ENCODE results near the gene NPB. TPM values are rescaled to one million over a fixed set of nuclear protein-coding genes. Genes with fewer than 3 reads are reported as not detected.

The NPB gene
- total and polyA plus RNA-seq, 2 donors = 1.7 to 3.5 TPM

GRCh38 chr17:81909231-81909630 lies 7.2 kb downstream of the NPB start:
- WGBS = 91% methylated on average over 12 of the region's 12 CpGs
- no peak overlapping the region for H3K4me3 ChIP-seq (ENCODE audit: low read length in 2 of 2)
- H3K4me1 ChIP-seq (ENCODE audit: control insufficient read depth in 2 of 2, insufficient read depth in 2 of 2, low read length in 2 of 2) = peaks cover 11 to 19% of the 10 kb centered on the region in 2 donors
- DNase-seq (ENCODE audit: low read depth in 6 of 9, low spot score in 9 of 9) = no peak
- H3K9me3 ChIP-seq (ENCODE audit: control insufficient read depth in 2 of 2, insufficient read depth in 1 of 2, low read length in 1 of 2) = peaks cover 0 to 4% of the 10 kb centered on the region in 2 donors
- H3K36me3 ChIP-seq (ENCODE audit: control insufficient read depth in 2 of 2, insufficient read depth in 2 of 2, low read length in 1 of 2) = peaks cover 52 to 54% of the 10 kb centered on the region in 2 donors
- H3K27me3 ChIP-seq (ENCODE audit: control insufficient read depth in 2 of 2, insufficient read depth in 1 of 2, low read length in 1 of 2) = peaks cover 0 to 9% of the 10 kb centered on the region in 2 donors
- H3K27ac ChIP-seq (ENCODE audit: low read depth in 1 of 2, low read length in 1 of 2) = no peak overlapping the region

GRCh38 chr17:81909966-81910839 lies 8.2 kb downstream of the NPB start:
- peaks cover 52 to 59% of the 10 kb centered on the region in 2 donors for H3K36me3 ChIP-seq (ENCODE audit: control insufficient read depth in 2 of 2, insufficient read depth in 2 of 2, low read length in 1 of 2)
- H3K27me3 ChIP-seq (ENCODE audit: control insufficient read depth in 2 of 2, insufficient read depth in 1 of 2, low read length in 1 of 2) = peaks cover 0 to 9% of the 10 kb centered on the region in 2 donors
- no peak overlapping the region for H3K27ac ChIP-seq (ENCODE audit: low read depth in 1 of 2, low read length in 1 of 2)
- H3K4me3 ChIP-seq (ENCODE audit: low read length in 2 of 2) = peak overlapping the region; percentile 62 to 72
- 52% methylated on average over 23 of the region's 23 CpGs for WGBS
- no peak for DNase-seq (ENCODE audit: low read depth in 6 of 9, low spot score in 9 of 9)
- H3K4me1 ChIP-seq (ENCODE audit: control insufficient read depth in 2 of 2, insufficient read depth in 2 of 2, low read length in 2 of 2) = peaks cover 11 to 19% of the 10 kb centered on the region in 2 donors
- peaks cover 0 to 4% of the 10 kb centered on the region in 2 donors for H3K9me3 ChIP-seq (ENCODE audit: control insufficient read depth in 2 of 2, insufficient read depth in 1 of 2, low read length in 1 of 2)

DNA sequence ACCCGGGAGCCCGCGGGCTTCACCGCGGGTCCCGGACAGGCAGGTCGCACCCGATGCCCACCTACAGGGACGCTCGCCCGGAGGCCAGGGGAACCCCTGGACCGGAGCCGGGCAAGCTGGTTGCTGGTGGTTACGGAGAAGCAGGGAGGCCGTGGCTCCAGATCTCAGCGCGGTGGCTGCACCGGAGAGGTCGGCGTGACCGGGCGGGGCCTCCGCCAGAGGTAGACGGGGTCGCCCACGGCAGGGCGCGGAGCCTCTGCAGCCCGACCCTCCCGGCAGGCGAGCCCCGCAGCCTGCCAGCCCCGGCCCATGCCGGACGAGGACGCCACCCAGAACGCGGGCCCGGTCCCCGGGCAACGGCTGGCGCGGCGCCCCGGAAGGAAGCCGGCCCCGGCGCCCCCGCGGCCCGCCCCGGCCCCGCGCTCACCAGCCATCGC lies 8.8 kb downstream of the NPB start:
- Histone ChIP-seq H3K27me3 (ENCODE audit: control insufficient read depth in 2 of 2, insufficient read depth in 1 of 2, low read length in 1 of 2) (peaks cover 0 to 9% of the 10 kb centered on the region in 2 donors), H3K9me3 (ENCODE audit: control insufficient read depth in 2 of 2, insufficient read depth in 1 of 2, low read length in 1 of 2) (peaks cover 0 to 4% of the 10 kb centered on the region in 2 donors), H3K4me3 (ENCODE audit: low read length in 2 of 2) (peak overlapping the region; percentile 62 to 72), H3K4me1 (ENCODE audit: control insufficient read depth in 2 of 2, insufficient read depth in 2 of 2, low read length in 2 of 2) (peaks cover 11 to 19% of the 10 kb centered on the region in 2 donors), H3K36me3 (ENCODE audit: control insufficient read depth in 2 of 2, insufficient read depth in 2 of 2, low read length in 1 of 2) (peaks cover 54 to 60% of the 10 kb centered on the region in 2 donors), H3K27ac (ENCODE audit: low read depth in 1 of 2, low read length in 1 of 2) (no peak overlapping the region)
- WGBS = 1% methylated on average over 55 of the region's 55 CpGs
- no peak for DNase-seq (ENCODE audit: low read depth in 6 of 9, low spot score in 9 of 9)

DNA sequence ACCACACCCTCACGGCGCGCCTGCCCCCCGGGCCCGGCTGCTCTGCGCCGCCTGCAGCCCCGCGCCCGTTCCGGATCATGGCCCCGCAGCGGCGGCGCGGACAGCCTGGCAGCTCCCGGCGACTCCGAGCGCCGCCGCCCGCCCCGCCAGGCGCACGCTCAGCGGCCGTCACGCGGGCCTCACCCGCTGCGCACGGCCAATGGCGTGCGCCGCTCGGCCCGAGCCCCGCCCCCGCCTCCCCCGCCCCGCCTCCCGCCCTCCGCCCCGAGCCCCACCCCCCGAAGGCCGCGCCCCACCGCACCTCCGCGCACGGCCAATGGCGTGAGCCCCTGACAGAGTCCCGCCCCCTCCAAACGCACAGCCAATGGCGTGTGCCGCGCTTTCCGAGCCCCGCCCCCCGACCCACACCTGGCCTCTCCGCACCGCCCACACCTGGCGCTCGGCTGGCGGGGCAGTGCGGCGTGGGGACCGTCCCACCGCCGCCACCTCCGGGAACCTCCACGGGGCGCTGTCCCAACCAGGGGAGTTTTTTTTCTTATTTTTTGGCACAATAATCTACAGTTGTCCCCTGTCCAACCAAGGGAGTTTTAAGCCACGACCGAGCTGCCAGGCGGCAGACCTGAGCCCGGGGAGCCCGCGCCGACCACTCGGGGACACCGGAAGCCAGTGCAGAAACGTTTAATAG lies 9.4 kb downstream of the NPB start, which contains the start of gene PCYT2:
Gene PCYT2, minus strand, starts transcription at position 123 of the 685 bp plus-strand sequence. Its CDS starts 44 bp downstream, at position 79.
- H3K27ac ChIP-seq (ENCODE audit: low read depth in 1 of 2, low read length in 1 of 2) = no peak within 1 kb of the TSS
- peaks cover 50 to 58% of the 10 kb centered on the region in 2 donors for H3K36me3 ChIP-seq (ENCODE audit: control insufficient read depth in 2 of 2, insufficient read depth in 2 of 2, low read length in 1 of 2)
- peaks cover 11 to 19% of the 10 kb centered on the region in 2 donors for H3K4me1 ChIP-seq (ENCODE audit: control insufficient read depth in 2 of 2, insufficient read depth in 2 of 2, low read length in 2 of 2)
- DNase-seq (ENCODE audit: low read depth in 6 of 9, low spot score in 9 of 9) = peak in 8 of 9 donors; percentile 65 to 91 (median 80)
- H3K4me3 ChIP-seq (ENCODE audit: low read length in 2 of 2) = peak within 1 kb of the TSS; percentile 62 to 72
- 7% methylated on average over 83 of the region's 84 CpGs for WGBS
- peaks cover 0 to 4% of the 10 kb centered on the region in 2 donors for H3K9me3 ChIP-seq (ENCODE audit: control insufficient read depth in 2 of 2, insufficient read depth in 1 of 2, low read length in 1 of 2)
- H3K27me3 ChIP-seq (ENCODE audit: control insufficient read depth in 2 of 2, insufficient read depth in 1 of 2, low read length in 1 of 2) = peaks cover 0 to 9% of the 10 kb centered on the region in 2 donors

DNA sequence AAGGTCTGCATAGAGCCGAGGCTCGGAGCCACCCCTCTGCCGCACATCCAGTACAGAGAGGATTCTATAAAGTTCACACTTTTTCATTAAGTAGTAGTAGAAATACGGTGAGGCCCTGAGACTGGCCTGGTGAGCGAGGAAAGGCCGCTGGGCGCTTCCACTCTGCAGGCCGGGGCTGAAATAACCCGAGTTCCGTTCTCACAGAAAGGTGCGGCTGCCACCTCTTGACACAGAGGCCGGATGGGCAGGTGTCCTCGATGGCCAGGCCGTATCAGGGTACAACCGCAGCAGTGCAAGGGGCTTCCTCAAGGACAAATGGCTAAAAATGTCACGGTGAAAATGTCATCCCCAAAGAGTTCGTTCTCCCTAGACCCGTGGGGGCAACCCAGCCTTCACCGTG lies 9.9 kb downstream of the NPB start:
- Histone ChIP-seq H3K4me3 (ENCODE audit: low read length in 2 of 2) (peak overlapping the region in 1 of 2 donors; percentile 72), H3K4me1 (ENCODE audit: control insufficient read depth in 2 of 2, insufficient read depth in 2 of 2, low read length in 2 of 2) (peaks cover 14 to 24% of the 10 kb centered on the region in 2 donors), H3K27me3 (ENCODE audit: control insufficient read depth in 2 of 2, insufficient read depth in 1 of 2, low read length in 1 of 2) (peaks cover 0 to 9% of the 10 kb centered on the region in 2 donors), H3K36me3 (ENCODE audit: control insufficient read depth in 2 of 2, insufficient read depth in 2 of 2, low read length in 1 of 2) (peaks cover 45 to 57% of the 10 kb centered on the region in 2 donors), H3K9me3 (ENCODE audit: control insufficient read depth in 2 of 2, insufficient read depth in 1 of 2, low read length in 1 of 2) (peaks cover 0 to 4% of the 10 kb centered on the region in 2 donors), H3K27ac (ENCODE audit: low read depth in 1 of 2, low read length in 1 of 2) (no peak overlapping the region)
- WGBS = 94% methylated on average over 19 of the region's 19 CpGs
- no peak for DNase-seq (ENCODE audit: low read depth in 6 of 9, low spot score in 9 of 9)

GRCh38 chr17:81912441-81913309 lies 10.6 kb downstream of the NPB start:
- DNase-seq (ENCODE audit: low read depth in 6 of 9, low spot score in 9 of 9) = no peak
- Histone ChIP-seq H3K9me3 (ENCODE audit: control insufficient read depth in 2 of 2, insufficient read depth in 1 of 2, low read length in 1 of 2) (peaks cover 0 to 4% of the 10 kb centered on the region in 2 donors), H3K27me3 (ENCODE audit: control insufficient read depth in 2 of 2, insufficient read depth in 1 of 2, low read length in 1 of 2) (peaks cover 0 to 9% of the 10 kb centered on the region in 2 donors), H3K36me3 (ENCODE audit: control insufficient read depth in 2 of 2, insufficient read depth in 2 of 2, low read length in 1 of 2) (peaks cover 41 to 54% of the 10 kb centered on the region in 2 donors), H3K4me1 (ENCODE audit: control insufficient read depth in 2 of 2, insufficient read depth in 2 of 2, low read length in 2 of 2) (peaks cover 19 to 29% of the 10 kb centered on the region in 2 donors), H3K4me3 (ENCODE audit: low read length in 2 of 2) (no peak overlapping the region), H3K27ac (ENCODE audit: low read depth in 1 of 2, low read length in 1 of 2) (no peak overlapping the region)
- WGBS = 92% methylated on average over 32 of the region's 32 CpGs

DNA sequence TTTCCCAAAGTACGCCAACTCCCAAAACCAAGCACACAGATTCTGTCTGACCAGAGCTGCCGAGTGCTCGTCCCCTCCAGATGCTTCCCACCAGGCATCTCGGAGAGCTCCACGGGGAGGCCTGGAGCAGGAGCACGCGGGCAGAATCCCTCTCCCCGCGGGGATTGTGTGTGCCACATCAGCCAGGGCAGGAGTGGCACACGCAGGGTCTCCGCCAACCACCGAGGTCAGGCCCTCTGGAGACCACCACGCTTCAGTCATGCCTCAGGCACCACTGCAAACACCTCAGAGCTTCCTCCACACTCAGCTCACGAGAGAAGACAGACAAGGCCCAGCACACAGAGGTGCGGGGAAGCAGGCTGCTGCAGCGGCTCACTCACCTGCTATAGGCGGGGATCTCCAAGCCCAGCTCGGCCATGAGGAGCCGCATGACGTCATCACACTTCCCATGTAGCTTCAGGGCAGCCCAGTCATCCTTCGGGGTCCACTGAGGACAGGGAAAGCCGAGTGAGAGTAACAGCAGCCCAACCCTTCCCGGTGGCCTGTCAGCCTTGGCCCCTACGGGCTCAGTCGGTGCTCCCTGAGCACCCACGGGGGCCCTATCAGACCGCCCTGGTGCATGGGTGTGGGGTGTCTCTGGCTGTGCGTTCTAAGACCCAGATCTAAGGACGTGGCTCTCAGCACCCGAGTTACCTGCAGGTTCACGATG lies 11.5 kb downstream of the NPB start:
- no peak overlapping the region for H3K4me3 ChIP-seq (ENCODE audit: low read length in 2 of 2)
- WGBS = 98% methylated on average over 31 of the region's 31 CpGs
- no peak overlapping the region for H3K27ac ChIP-seq (ENCODE audit: low read depth in 1 of 2, low read length in 1 of 2)
- DNase-seq (ENCODE audit: low read depth in 6 of 9, low spot score in 9 of 9) = no peak
- peaks cover 0 to 9% of the 10 kb centered on the region in 2 donors for H3K27me3 ChIP-seq (ENCODE audit: control insufficient read depth in 2 of 2, insufficient read depth in 1 of 2, low read length in 1 of 2)
- peaks cover 37 to 47% of the 10 kb centered on the region in 2 donors for H3K36me3 ChIP-seq (ENCODE audit: control insufficient read depth in 2 of 2, insufficient read depth in 2 of 2, low read length in 1 of 2)
- H3K9me3 ChIP-seq (ENCODE audit: control insufficient read depth in 2 of 2, insufficient read depth in 1 of 2, low read length in 1 of 2) = peaks cover 0 to 4% of the 10 kb centered on the region in 2 donors
- H3K4me1 ChIP-seq (ENCODE audit: control insufficient read depth in 2 of 2, insufficient read depth in 2 of 2, low read length in 2 of 2) = peaks cover 23 to 34% of the 10 kb centered on the region in 2 donors

All from thymus (tissue), 11 donors.